Epithelial cell of proximal tubule (primary cell): ENCODE data around the gene TPRG1. TPM values are rescaled to one million over a fixed set of nuclear protein-coding genes. Genes with fewer than 3 reads are reported as not detected.

ENCODE experiments used
- DNase-seq: peaks from one replicate; pipeline ENCODE4 v3.0.0-alpha.2; 2011; ENCODE audit warnings: low read depth
- H3K4me3 ChIP-seq: 2 replicates; pipeline ENCODE4 v1.5.1; 2011; ENCODE audit warnings: low read depth, mild to moderate bottlenecking, low read length
- total RNA-seq: library from RNA; depleted of rRNA; stranded (reverse); fragments of >200 nt; gene quantifications from 2 replicates; pipeline ENCODE4 v1.2.3, GENCODE V29; 2015
- TF ChIP-seq, protein P1 (sequence below): conservative IDR thresholded peaks from 2 replicates; pipeline ENCODE4 v1.5.1; 2012; ENCODE audit warnings: low read depth, mild to moderate bottlenecking, low read length

Gene TPRG1
- total RNA-seq, 1 donor from 2014 or later = not detected

DNA sequence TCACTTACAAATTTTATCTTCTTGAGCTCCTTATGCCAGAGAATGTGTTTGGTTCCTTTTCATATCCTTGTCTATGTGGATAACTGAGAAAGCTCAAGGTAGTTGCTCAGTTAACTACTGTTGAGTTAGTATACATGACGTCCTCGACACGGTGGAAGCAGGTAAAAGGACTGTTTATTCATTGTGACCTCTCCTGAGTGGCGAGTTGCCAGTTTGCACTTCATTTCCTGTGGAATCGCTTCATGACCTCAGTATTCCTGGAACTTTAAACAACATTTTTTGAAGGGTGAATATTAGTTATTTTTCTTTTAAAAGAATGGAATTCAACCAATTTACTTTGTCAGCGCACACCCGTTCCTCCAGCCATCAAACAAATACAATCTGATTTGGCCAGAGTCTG lies 1.2 kb upstream of the TPRG1 start:
- TF ChIP-seq, protein P1, sequence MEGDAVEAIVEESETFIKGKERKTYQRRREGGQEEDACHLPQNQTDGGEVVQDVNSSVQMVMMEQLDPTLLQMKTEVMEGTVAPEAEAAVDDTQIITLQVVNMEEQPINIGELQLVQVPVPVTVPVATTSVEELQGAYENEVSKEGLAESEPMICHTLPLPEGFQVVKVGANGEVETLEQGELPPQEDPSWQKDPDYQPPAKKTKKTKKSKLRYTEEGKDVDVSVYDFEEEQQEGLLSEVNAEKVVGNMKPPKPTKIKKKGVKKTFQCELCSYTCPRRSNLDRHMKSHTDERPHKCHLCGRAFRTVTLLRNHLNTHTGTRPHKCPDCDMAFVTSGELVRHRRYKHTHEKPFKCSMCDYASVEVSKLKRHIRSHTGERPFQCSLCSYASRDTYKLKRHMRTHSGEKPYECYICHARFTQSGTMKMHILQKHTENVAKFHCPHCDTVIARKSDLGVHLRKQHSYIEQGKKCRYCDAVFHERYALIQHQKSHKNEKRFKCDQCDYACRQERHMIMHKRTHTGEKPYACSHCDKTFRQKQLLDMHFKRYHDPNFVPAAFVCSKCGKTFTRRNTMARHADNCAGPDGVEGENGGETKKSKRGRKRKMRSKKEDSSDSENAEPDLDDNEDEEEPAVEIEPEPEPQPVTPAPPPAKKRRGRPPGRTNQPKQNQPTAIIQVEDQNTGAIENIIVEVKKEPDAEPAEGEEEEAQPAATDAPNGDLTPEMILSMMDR = no peak
- H3K4me3 ChIP-seq = no peak overlapping the region
- DNase-seq = no peak

DNA sequence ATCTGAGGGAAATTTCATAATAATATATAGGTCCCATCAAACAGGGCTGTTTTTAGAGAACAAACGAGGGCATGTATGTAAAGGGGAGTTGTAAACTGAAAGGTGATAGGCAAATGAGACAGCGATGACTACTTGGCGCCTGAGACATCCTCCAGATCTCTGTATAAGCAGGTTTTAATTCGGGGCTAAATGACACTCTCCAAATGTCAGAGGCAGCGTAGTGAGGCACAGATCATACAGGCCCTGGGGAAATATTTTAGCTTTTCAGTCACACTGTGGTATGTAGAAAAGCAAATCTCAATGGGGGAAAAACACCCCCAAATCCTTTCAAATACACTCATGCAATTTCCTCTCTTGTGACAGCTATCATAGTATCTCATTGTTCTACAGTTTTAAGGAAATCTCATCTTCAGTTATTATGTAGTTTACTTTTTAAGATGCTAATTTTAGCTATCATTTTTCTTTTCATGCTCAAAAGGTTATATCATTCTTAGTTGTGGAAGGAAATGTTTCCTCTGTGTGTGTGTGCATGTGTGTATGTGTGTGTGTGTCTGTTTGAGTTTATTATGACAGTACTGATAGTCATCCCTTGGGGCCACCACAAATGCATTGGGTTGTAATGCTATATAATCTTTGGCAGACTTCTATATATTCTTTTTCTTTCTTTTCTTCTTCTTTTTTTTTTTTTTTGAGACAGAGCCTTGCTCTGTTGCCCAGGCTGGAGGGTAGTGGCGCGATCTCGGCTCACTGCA lies 1.1 kb downstream of the TPRG1 start:
- TF ChIP-seq, protein P1 = no peak
- no peak for DNase-seq
- no peak overlapping the region for H3K4me3 ChIP-seq

DNA sequence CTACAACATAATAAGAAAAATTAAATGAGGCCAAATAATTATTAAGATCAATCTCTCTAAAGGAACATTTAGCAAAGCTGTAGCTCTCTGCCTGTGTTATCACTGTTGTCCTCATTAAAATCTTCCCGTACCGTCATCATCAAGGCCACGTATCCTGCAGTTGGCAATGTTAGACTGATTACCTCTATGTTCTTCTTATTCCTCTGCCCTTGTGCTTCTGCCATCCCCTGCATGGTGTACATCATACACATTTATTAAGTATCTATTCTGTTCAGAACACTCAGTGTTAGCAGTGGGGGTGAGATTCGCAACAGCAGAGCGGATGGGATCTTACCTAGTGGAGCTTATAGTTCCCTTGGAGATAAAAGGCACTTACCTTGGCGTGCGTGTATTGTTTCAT lies 12.8 kb downstream of the TPRG1 start:
- TF ChIP-seq, protein P1 = no peak
- H3K4me3 ChIP-seq = no peak overlapping the region
- no peak for DNase-seq

DNA sequence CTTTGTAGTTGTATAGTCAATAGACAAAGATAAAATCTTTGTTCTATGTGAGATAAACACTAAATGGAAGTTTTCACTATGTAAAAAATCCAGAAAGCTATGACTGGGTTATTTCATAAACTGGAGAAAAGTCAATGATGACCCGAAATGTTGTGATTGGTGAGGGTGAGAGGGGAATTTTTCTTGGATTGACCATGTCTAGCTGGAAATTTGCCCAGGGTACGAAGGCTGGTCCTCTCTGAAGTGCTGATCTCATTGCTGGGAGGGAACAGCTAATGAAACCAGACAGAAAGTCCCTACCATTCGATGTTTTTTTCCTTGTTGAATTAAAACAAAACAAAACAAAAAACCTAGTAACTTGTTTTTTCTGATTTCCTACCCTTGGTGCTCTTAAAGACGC lies 14.3 kb downstream of the TPRG1 start:
- H3K4me3 ChIP-seq = no peak overlapping the region
- TF ChIP-seq, protein P1 = no peak
- DNase-seq = no peak

DNA sequence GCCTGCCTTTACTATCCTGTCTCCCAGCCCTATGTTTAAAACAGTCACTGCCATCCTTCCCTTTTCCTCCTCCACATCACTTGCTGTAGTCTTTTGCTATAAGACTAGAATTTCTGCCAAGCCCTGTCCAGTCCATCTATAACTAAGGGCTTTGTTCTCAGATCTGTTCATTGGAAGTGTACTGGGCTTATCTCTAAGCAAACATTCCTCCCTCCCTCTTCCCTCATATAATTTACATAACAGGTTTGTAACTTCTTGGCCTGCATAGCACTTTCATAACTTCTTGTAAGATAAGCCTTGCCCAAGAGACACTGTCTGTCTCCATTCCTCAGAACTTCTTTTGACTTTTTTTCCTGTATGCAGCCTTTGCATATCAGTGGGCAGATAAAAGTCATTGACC lies 16.7 kb downstream of the TPRG1 start:
- DNase-seq = no peak
- H3K4me3 ChIP-seq = no peak overlapping the region
- TF ChIP-seq, protein P1 = no peak

DNA sequence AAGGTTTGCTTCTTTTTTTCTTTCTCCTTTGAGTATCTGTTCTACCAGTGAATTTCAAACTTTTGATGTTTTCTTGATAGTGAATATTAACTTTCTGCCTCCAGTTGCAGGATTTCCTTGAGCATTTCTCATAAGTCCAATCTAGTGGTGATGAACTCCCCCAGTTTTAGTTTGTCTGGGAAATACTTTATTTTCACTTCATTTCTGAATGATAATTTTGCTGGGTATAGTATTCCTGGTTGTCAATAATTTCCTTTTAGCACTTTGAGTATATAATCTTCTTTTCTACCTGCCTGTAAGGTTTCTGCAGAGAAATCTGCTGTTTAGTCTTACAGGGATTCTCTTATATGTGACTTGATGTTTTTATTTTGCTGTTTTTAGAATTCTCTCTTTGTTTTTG lies 21.0 kb downstream of the TPRG1 start:
- H3K4me3 ChIP-seq = no peak overlapping the region

More for the DNA sequence above, 21.0 kb downstream of the TPRG1 start:
- TF ChIP-seq, protein P1 = no peak
- DNase-seq = no peak
